OCI-LY3 (cell line): ENCODE measurements around the gene RAD50.
"Not testable (repeated sequence)": the region's sequence is repeated elsewhere in the genome, so short reads cannot be mapped to it uniquely, and the experiment has no call there.

Experiments used
- H2AFZ ChIP-seq: fragments of 200-600, 300-600 bp; shearing (Covaris generic); 2 replicates; pipeline ENCODE4 v1.6.0; 2014; ENCODE audit warnings: antibody characterized with exemption, low read depth, low read length
- H3K27ac ChIP-seq: fragments of 200-600, 300-600 bp; sonication (generic); 2 replicates; pipeline ENCODE4 v1.5.1; 2014; ENCODE audit warnings: mild to moderate bottlenecking, low read length, moderate library complexity, mixed read lengths
- H3K27me3 ChIP-seq: fragments of 200-600, 300-600 bp; sonication (generic); 2 replicates; pipeline ENCODE4 v1.6.1; 2014; ENCODE audit warnings: low read depth, low read length, mixed read lengths
- H3K36me3 ChIP-seq: fragments of 200-600, 300-600 bp; sonication (generic); replicated peaks from 2 replicates; pipeline ENCODE3; 2014; ENCODE audit warnings: low read depth, low read length, mixed read lengths
- H3K4me1 ChIP-seq: fragments of 300-600, 200-600 bp; sonication (generic); 2 replicates; pipeline ENCODE4 v1.6.1; 2014; ENCODE audit warnings: low read length, mixed read lengths
- H3K4me2 ChIP-seq: fragments of 200-600, 300-600 bp; sonication (generic); 2 replicates; pipeline ENCODE4 v1.6.1; 2014; ENCODE audit warnings: low read length, mixed read lengths
- H3K4me3 ChIP-seq: fragments of 300-600, 200-600 bp; sonication (generic); 2 replicates; pipeline ENCODE4 v1.5.1; 2014; ENCODE audit warnings: antibody characterized with exemption, mild to moderate bottlenecking, low read length, moderate library complexity
- H3K79me2 ChIP-seq: fragments of 300-600, 200-600 bp; shearing (Covaris generic); 2 replicates; pipeline ENCODE4 v1.6.1; 2014; ENCODE audit warnings: mild to moderate bottlenecking, low read length, mixed read lengths
- H3K9ac ChIP-seq: fragments of 300-600, 200-600 bp; shearing (Covaris generic); 2 replicates; pipeline ENCODE4 v1.6.0; 2014; ENCODE audit warnings: mild to moderate bottlenecking, low read length, moderate library complexity
- H3K9me3 ChIP-seq: fragments of 200-600, 300-600 bp; shearing (Covaris generic); 2 replicates; pipeline ENCODE4 v1.6.1; 2014; ENCODE audit warnings: low read length, mixed read lengths; ENCODE audit not compliant: insufficient read depth
- H4K20me1 ChIP-seq: fragments of 200-600, 300-600 bp; sonication (generic); 2 replicates; pipeline ENCODE4 v1.6.1; 2016; ENCODE audit warnings: low read length, mixed read lengths; ENCODE audit not compliant: insufficient read depth
- CTCF ChIP-seq: fragments of 200-600, 300-600 bp; sonication (generic); IDR thresholded peaks from 2 replicates; pipeline ENCODE4 v1.5.1; 2014; ENCODE audit warnings: antibody characterized with exemption, low read length, low read depth
- EZH2phosphoT487 ChIP-seq: fragments of 200-600 bp; shearing (Covaris generic); IDR thresholded peaks from 2 replicates; pipeline ENCODE4 v1.6.1; 2018; ENCODE audit warnings: antibody characterized with exemption, mixed run types, low read depth

The RAD50 gene

GRCh38 chr5:132556763-132557477, at the start of gene RAD50:
TSS of gene RAD50 (plus strand) at chr5:132556977. CDS start at chr5:132557325, 348 bp downstream.
- TF ChIP-seq CTCF: no peak
- TF ChIP-seq EZH2phosphoT487: no peak
- peaks cover 17% of the 10 kb centered on the region for H3K36me3 ChIP-seq
- H3K27me3 ChIP-seq: no peaks in the 10 kb centered on the region
- peaks cover 44% of the 10 kb centered on the region for H3K79me2 ChIP-seq
- H3K4me1 ChIP-seq: peaks cover 14% of the 10 kb centered on the region
- H4K20me1 ChIP-seq: no peaks in the 10 kb centered on the region
- H3K4me2 ChIP-seq: peak within 1 kb of the TSS; percentile 90
- peak within 1 kb of the TSS; percentile 99 for H3K4me3 ChIP-seq
- no peaks in the 10 kb centered on the region for H3K9me3 ChIP-seq
- H2AFZ ChIP-seq: peak within 1 kb of the TSS; percentile 87
- peak within 1 kb of the TSS; percentile 95 for H3K9ac ChIP-seq
- peak within 1 kb of the TSS; percentile 65 for H3K27ac ChIP-seq

- Histone ChIP-seq H3K9me3 (no peaks in the 10 kb centered on the region), H3K79me2 (no peaks in the 10 kb centered on the region), H3K4me3 (no peak overlapping the region), H3K27ac (no peak overlapping the region), H2AFZ (no peak overlapping the region), H4K20me1 (no peaks in the 10 kb centered on the region), H3K9ac (no peak overlapping the region), H3K36me3 (no peaks in the 10 kb centered on the region), H3K4me1 (peaks cover 10% of the 10 kb centered on the region; the same call in 1 of the 2 replicates), H3K4me2 (no peak overlapping the region), H3K27me3 (no peaks in the 10 kb centered on the region)
- TF ChIP-seq CTCF (no peak), EZH2phosphoT487 (no peak)
These were observed 46.7 kb upstream of the RAD50 start for GRCh38 chr5:132510076-132510475.

GRCh38 chr5:132513618-132514336, 43.0 kb upstream of the RAD50 start:
- not testable (repeated sequence) for H3K4me2 ChIP-seq, H3K27me3 ChIP-seq, H2AFZ ChIP-seq, H3K9me3 ChIP-seq, H3K36me3 ChIP-seq, H3K4me1 ChIP-seq, H3K4me3 ChIP-seq, H3K9ac ChIP-seq, H3K27ac ChIP-seq, H3K79me2 ChIP-seq, H4K20me1 ChIP-seq

DNA sequence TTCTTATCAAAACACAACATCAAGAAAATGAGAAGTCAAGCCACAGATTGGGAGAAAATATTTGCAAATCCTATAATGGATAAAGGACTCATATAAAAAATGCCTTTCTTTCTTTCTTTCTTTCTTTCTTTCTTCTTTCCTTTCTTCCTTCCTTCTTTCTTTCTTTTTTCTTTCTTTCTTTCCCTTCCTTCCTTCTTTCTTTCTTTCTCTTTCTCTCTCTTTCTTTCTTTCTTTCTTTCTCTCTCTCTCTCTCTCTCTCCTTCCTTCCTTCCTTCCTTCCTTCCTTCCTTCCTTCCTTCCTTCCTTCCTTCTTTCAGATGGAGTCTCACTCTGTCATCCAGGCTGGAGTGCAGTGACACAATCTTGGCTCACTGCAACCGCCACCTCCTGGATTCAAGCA, 34.7 kb upstream of the RAD50 start:
- H3K4me2 ChIP-seq, H4K20me1 ChIP-seq, H2AFZ ChIP-seq, H3K27me3 ChIP-seq, H3K27ac ChIP-seq, H3K79me2 ChIP-seq, H3K4me3 ChIP-seq, H3K9ac ChIP-seq, H3K36me3 ChIP-seq: not testable (repeated sequence)
- H3K9me3 ChIP-seq: 0 out of 2 replicates have a peak, but pooled peaks cover 16% of the 10 kb centered on the region
- peaks cover 37% of the 10 kb centered on the region for H3K4me1 ChIP-seq

DNA sequence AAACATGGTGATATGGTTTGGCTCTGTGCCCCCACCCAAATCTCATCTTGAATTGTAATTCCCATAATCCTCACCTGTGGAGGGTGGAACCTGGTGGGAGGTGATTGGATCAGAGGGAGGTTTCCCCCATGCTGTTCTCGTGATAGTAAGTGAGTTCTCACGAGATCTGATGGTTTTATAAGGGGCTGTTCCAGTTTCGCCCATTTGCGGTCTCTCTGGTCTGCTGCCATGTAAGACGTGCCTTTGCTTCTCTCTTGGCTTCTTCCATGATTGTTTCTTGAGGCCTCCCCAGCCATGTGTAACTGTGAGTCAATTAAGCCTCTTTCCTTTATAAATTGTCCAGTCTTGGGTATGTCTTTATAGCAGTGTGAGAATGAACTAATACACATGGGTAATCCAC, 31.9 kb upstream of the RAD50 start:
- not testable (repeated sequence) for H3K27me3 ChIP-seq, H3K4me3 ChIP-seq, H3K36me3 ChIP-seq, H4K20me1 ChIP-seq, H2AFZ ChIP-seq, H3K9ac ChIP-seq, H3K79me2 ChIP-seq
- Histone ChIP-seq H3K4me2 (peak overlapping the region; percentile 72), H3K27ac (peak overlapping the region; percentile 88), H3K4me1 (peaks cover 46% of the 10 kb centered on the region), H3K9me3 (0 out of 2 replicates have a peak, but pooled peaks cover 16% of the 10 kb centered on the region)
